ENCODE measurements around the gene AOAH. TPM values are rescaled to one million over a fixed set of nuclear protein-coding genes. Genes with fewer than 3 reads are reported as not detected.

AOAH gene
- total RNA-seq, 1 experiment from 2014 or later = 0.39 TPM

DNA sequence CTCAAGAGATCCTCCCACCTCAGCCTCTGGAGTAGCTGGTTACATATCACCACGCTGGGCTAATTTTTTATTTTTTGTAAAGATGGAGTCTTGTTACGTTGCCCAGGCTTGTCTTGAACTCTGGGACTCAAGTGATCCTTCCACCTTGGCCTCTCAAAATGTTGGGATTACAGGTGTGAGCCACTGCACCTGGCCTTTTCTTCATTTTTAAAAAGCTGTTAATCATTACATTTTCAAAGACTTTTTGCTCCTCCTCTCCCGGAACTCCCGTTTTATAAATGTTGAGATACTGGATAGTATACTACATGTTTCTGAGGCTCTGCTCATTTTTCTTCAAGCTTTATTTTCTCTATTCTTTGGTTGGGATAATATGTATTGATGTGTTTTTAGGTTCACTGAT is 16.4 kb downstream of the AOAH start:
- no peak overlapping the region for H3K27ac Mint-ChIP-seq
- peaks cover 0 to 9% (median 0%) of the 10 kb centered on the region in 3 experiments; a peak in 2 of 7 replicates for H3K36me3 Mint-ChIP-seq (ENCODE audit: insufficient read depth in 1 of 3, low read depth in 3 of 3)
- H3K4me1 Mint-ChIP-seq = peaks cover 7 to 9% of the 10 kb centered on the region in 2 experiments
- no peaks in the 10 kb centered on the region for H3K9me3 ChIP-seq (ENCODE audit: control insufficient read depth, low read depth, low read length)
- no peak overlapping the region for H2BK20ac ChIP-seq (ENCODE audit: low read depth, low read length, poor library complexity, severe bottlenecking)
- H3K23ac ChIP-seq (ENCODE audit: insufficient read length, low read depth, low read length) = no peak overlapping the region
- H2BK12ac ChIP-seq (ENCODE audit: insufficient read length, low read depth, low read length) = no peak overlapping the region
- H4K91ac ChIP-seq (ENCODE audit: insufficient read length, low read depth, low read length) = no peak overlapping the region
- no peaks in the 10 kb centered on the region for H3K27me3 ChIP-seq (ENCODE audit: insufficient read depth, low read length)
- no peak overlapping the region for H4K8ac ChIP-seq (replicated peaks; ENCODE audit: insufficient read length, low read depth, low read length)
- no peak overlapping the region for H3K4me3 Mint-ChIP-seq
- peaks cover 0 to 5% of the 10 kb centered on the region in 2 experiments; a peak in 2 of 5 replicates for H3K9me3 Mint-ChIP-seq
- no peaks in the 10 kb centered on the region for H3K27me3 Mint-ChIP-seq (ENCODE audit: low read depth)
- H3T11ph ChIP-seq (ENCODE audit: low read length) = no peak overlapping the region
- H3K4me1 ChIP-seq (ENCODE audit: insufficient read depth, low read length) = no peaks in the 10 kb centered on the region
- H2BK5ac ChIP-seq (ENCODE audit: insufficient read length, low read length) = no peak overlapping the region
- H3K18ac ChIP-seq (ENCODE audit: insufficient read length, low read depth, low read length) = no peak overlapping the region
- TF ChIP-seq, protein P1, sequence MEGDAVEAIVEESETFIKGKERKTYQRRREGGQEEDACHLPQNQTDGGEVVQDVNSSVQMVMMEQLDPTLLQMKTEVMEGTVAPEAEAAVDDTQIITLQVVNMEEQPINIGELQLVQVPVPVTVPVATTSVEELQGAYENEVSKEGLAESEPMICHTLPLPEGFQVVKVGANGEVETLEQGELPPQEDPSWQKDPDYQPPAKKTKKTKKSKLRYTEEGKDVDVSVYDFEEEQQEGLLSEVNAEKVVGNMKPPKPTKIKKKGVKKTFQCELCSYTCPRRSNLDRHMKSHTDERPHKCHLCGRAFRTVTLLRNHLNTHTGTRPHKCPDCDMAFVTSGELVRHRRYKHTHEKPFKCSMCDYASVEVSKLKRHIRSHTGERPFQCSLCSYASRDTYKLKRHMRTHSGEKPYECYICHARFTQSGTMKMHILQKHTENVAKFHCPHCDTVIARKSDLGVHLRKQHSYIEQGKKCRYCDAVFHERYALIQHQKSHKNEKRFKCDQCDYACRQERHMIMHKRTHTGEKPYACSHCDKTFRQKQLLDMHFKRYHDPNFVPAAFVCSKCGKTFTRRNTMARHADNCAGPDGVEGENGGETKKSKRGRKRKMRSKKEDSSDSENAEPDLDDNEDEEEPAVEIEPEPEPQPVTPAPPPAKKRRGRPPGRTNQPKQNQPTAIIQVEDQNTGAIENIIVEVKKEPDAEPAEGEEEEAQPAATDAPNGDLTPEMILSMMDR (conservative IDR thresholded peaks at IDR 0.05) = no peak
- no peak overlapping the region for H2BK15ac ChIP-seq (ENCODE audit: low read depth, low read length)
- no CpG with 5 or more reads among the region's 4 CpGs for WGBS (ENCODE audit: extremely low coverage, insufficient read length, low lambda C conversion rate)
- H3K4ac ChIP-seq (ENCODE audit: low read depth, low read length) = no peak overlapping the region
- H3K9ac ChIP-seq (ENCODE audit: extremely low read depth, insufficient read length, low read length) = no peak overlapping the region
- no peak overlapping the region for H3K4me2 ChIP-seq (ENCODE audit: insufficient read depth, insufficient read length, low read length)
- H2AFZ ChIP-seq (ENCODE audit: low read length) = no peak overlapping the region
- no peaks in the 10 kb centered on the region for H3K23me2 ChIP-seq (ENCODE audit: insufficient read length, low read depth, low read length, poor library complexity, severe bottlenecking)
- no peaks in the 10 kb centered on the region for H3K79me2 ChIP-seq (ENCODE audit: insufficient read depth, low read length)
- H2BK120ac ChIP-seq (ENCODE audit: low read depth, low read length, poor library complexity, severe bottlenecking) = no peak overlapping the region
- no peaks in the 10 kb centered on the region for H4K20me1 ChIP-seq (ENCODE audit: control insufficient read depth, insufficient read depth, insufficient read length)
- no peak overlapping the region for H2AK5ac ChIP-seq (ENCODE audit: insufficient read length, low read length)
- H4K5ac ChIP-seq (ENCODE audit: insufficient read length, low read depth, low read length) = no peak overlapping the region
- DNase-seq = no peak
- no peak overlapping the region for H3K56ac ChIP-seq (ENCODE audit: insufficient read length, low read depth, low read length)
- H3K79me1 ChIP-seq (ENCODE audit: insufficient read depth, low read depth, low read length, poor library complexity, severe bottlenecking) = no peaks in the 10 kb centered on the region
- H3K27ac ChIP-seq (ENCODE audit: insufficient read length, low read depth, low read length) = no peak overlapping the region
- H3K14ac ChIP-seq (ENCODE audit: insufficient read depth, low read length) = no peak overlapping the region

Measured in H9 (cell line).